ENCODE data around the gene EXD3. TPM values are rescaled to one million over a fixed set of nuclear protein-coding genes. Genes with fewer than 3 reads are reported as not detected.

EXD3 gene
- total and polyA plus RNA-seq, 9 donors: 7.4 to 19.0 (median 11.6) TPM

DNA sequence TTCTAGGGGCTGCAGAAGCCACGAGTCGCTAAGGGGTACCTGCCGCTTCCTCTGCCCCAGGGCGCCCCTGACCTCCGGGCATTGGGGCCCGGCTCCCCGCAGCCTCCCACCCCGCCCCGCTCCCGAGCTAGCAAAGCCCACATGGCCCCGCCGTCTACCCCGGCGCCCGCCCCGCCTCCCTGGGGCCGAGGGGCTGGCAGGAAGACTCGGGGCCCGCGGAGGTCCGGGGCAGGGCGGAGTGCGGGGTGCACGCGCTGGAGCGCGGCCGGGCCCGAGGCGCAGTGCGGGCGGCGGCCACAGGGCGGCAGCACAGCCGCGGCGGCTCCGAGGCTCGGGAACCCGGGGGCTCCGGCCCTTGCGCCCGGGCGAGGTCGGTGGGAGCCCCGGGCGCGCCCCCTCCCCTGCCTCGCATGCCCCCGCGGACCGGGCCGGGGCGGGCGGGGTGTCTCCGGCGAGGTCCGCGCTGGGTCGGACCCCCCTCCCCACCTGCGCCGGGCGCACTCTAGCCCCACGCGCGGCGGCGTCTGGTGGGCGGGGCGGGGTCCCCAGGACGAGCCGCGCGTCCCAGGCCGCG lies 127.6 kb downstream of the EXD3 start:
- H3K27ac ChIP-seq (ENCODE audit: low read length): no peak overlapping the region
- under 1% methylated on average over 76 of the region's 76 CpGs for WGBS (ENCODE audit: insufficient coverage)
- no peaks in the 10 kb centered on the region for H3K36me3 ChIP-seq (ENCODE audit: control insufficient read depth, insufficient read depth, low read length)
- DNase-seq: no peak
- peaks cover 34% of the 10 kb centered on the region for H3K4me1 ChIP-seq (ENCODE audit: control insufficient read depth, insufficient read depth, low read length)
- H3K27me3 ChIP-seq (ENCODE audit: control insufficient read depth, insufficient read depth, low read length): peaks cover 62% of the 10 kb centered on the region
- H3K4me3 ChIP-seq (ENCODE audit: low read length): no peak overlapping the region
- H3K9me3 ChIP-seq (replicated peaks; ENCODE audit: control insufficient read depth, low read depth, low read length): peaks cover 3% of the 10 kb centered on the region

DNA sequence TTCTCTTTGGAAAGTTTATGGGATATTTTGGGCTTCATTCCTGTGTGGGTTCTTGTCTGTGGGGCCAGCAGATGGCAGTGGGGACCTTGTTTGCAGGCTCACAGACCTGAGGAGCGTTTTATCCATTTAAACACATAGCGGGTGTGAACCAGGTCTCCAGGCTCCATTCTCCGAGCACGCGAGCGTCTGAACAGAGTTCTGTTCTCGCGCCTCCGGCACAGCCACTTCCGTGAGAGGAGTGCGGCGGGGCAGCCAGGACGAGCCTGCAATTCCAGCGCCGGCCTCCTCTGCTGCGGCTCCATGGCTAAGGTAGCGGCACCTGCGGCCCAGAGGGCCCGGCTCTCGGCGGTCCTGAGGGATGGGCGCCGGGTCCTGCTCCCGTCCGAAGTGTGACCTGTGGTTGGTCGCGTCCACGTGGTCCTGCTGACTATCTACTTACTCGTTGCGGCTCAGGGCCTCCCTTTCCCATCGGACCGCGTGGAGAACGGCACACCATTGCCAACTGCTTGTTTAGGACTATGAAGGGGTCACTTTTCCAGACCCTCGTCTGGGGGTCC lies 128.2 kb downstream of the EXD3 start:
- H3K9me3 ChIP-seq (replicated peaks; ENCODE audit: control insufficient read depth, low read depth, low read length): peaks cover 3% of the 10 kb centered on the region
- WGBS (ENCODE audit: insufficient coverage): 9% methylated on average over 35 of the region's 35 CpGs
- peaks cover 58% of the 10 kb centered on the region for H3K27me3 ChIP-seq (ENCODE audit: control insufficient read depth, insufficient read depth, low read length)
- no peak overlapping the region for H3K27ac ChIP-seq (ENCODE audit: low read length)
- H3K4me1 ChIP-seq (ENCODE audit: control insufficient read depth, insufficient read depth, low read length): peaks cover 30% of the 10 kb centered on the region
- H3K36me3 ChIP-seq (ENCODE audit: control insufficient read depth, insufficient read depth, low read length): no peaks in the 10 kb centered on the region
- H3K4me3 ChIP-seq (ENCODE audit: low read length): no peak overlapping the region
- DNase-seq: no peak

DNA sequence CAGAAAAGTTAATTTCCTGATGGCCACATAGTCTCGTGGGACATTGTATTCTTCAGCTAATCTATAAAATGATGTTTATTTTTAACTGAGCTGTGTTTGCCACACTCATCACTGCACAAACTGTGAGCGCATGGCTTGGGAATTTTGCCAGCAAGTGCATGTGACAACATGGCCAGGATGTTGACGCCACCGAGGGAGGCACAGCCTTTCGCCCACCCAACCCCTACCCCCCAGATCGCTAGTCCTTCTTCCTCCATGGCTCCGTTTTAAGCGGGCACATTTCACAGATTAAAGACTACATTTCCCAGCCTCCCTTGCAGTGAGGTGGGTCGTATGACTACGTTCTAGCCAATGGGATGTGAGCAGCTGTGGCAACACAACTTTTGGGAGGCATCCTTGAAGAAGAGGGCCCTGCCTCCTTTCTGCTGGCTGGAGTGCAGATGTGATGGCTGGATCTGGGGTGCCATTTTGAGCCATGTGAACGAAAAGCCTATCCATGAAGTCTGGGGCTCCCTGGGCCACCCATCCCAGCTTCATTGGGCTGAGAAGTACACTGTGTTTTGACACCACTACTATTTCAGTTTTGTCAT lies 128.8 kb downstream of the EXD3 start:
- Histone ChIP-seq H3K27me3 (ENCODE audit: control insufficient read depth, insufficient read depth, low read length) (peaks cover 53% of the 10 kb centered on the region), H3K9me3 (replicated peaks; ENCODE audit: control insufficient read depth, low read depth, low read length) (peaks cover 3% of the 10 kb centered on the region), H3K36me3 (ENCODE audit: control insufficient read depth, insufficient read depth, low read length) (no peaks in the 10 kb centered on the region), H3K27ac (ENCODE audit: low read length) (no peak overlapping the region), H3K4me1 (ENCODE audit: control insufficient read depth, insufficient read depth, low read length) (peaks cover 28% of the 10 kb centered on the region), H3K4me3 (ENCODE audit: low read length) (no peak overlapping the region)
- no peak for DNase-seq
- 49% methylated on average over 2 of the region's 11 CpGs for WGBS (ENCODE audit: insufficient coverage)

- 89% methylated on average over 10 of the region's 29 CpGs for WGBS (ENCODE audit: insufficient coverage)
- Histone ChIP-seq H3K9me3 (replicated peaks; ENCODE audit: control insufficient read depth, low read depth, low read length) (peaks cover 3% of the 10 kb centered on the region), H3K4me1 (ENCODE audit: control insufficient read depth, insufficient read depth, low read length) (peaks cover 26% of the 10 kb centered on the region), H3K27ac (ENCODE audit: low read length) (no peak overlapping the region), H3K4me3 (ENCODE audit: low read length) (no peak overlapping the region), H3K27me3 (ENCODE audit: control insufficient read depth, insufficient read depth, low read length) (peaks cover 47% of the 10 kb centered on the region), H3K36me3 (ENCODE audit: control insufficient read depth, insufficient read depth, low read length) (no peaks in the 10 kb centered on the region)
- DNase-seq: no peak
Observed at GRCh38 chr9:137293482-137294090, 129.4 kb downstream of the EXD3 start.

GRCh38 chr9:137293094-137293481 lies 129.9 kb downstream of the EXD3 start:
- WGBS (ENCODE audit: insufficient coverage): 47% methylated on average over 6 of the region's 15 CpGs
- Histone ChIP-seq H3K4me3 (ENCODE audit: low read length) (no peak overlapping the region), H3K9me3 (replicated peaks; ENCODE audit: control insufficient read depth, low read depth, low read length) (peaks cover 3% of the 10 kb centered on the region), H3K4me1 (ENCODE audit: control insufficient read depth, insufficient read depth, low read length) (peaks cover 23% of the 10 kb centered on the region), H3K36me3 (ENCODE audit: control insufficient read depth, insufficient read depth, low read length) (no peaks in the 10 kb centered on the region), H3K27ac (ENCODE audit: low read length) (no peak overlapping the region), H3K27me3 (ENCODE audit: control insufficient read depth, insufficient read depth, low read length) (peaks cover 42% of the 10 kb centered on the region)
- no peak for DNase-seq

DNA sequence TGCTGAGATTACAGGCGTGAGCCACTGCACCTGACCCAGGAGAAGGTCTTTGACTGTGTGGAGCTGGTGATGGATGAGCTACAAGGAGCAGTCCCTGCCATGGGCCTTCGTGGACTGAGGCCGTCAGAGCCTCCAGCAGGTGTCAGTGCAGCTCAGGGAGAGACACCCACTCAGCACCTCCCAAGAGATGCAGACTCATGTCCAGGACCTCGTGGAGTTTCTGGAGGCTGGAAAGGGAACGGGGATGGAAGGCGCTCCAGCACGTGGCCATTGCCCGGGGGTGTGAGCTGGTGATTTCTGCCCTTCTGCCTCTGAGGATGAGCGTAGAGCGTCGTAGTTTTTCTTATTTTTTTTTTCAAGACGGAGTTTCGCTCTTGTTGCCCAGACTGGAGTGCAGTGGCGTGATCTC lies 136.0 kb downstream of the EXD3 start:
- Histone ChIP-seq H3K4me1 (ENCODE audit: control insufficient read depth, insufficient read depth, low read length) (peaks cover 7% of the 10 kb centered on the region), H3K9me3 (replicated peaks; ENCODE audit: control insufficient read depth, low read depth, low read length) (no peaks in the 10 kb centered on the region), H3K27me3 (ENCODE audit: control insufficient read depth, insufficient read depth, low read length) (peaks cover 5% of the 10 kb centered on the region), H3K36me3 (ENCODE audit: control insufficient read depth, insufficient read depth, low read length) (no peaks in the 10 kb centered on the region), H3K4me3 (ENCODE audit: low read length) (no peak overlapping the region), H3K27ac (ENCODE audit: low read length) (no peak overlapping the region)
- no peak for DNase-seq
- WGBS (ENCODE audit: insufficient coverage): 49% methylated on average over 11 of the region's 14 CpGs

GRCh38 chr9:137281345-137282116 lies 141.4 kb downstream of the EXD3 start:
- peaks cover 50% of the 10 kb centered on the region for H3K27me3 ChIP-seq (ENCODE audit: control insufficient read depth, insufficient read depth, low read length)
- no peaks in the 10 kb centered on the region for H3K9me3 ChIP-seq (replicated peaks; ENCODE audit: control insufficient read depth, low read depth, low read length)
- H3K4me3 ChIP-seq (ENCODE audit: low read length): no peak overlapping the region
- H3K4me1 ChIP-seq (ENCODE audit: control insufficient read depth, insufficient read depth, low read length): peaks cover 37% of the 10 kb centered on the region
- no peaks in the 10 kb centered on the region for H3K36me3 ChIP-seq (ENCODE audit: control insufficient read depth, insufficient read depth, low read length)
- peak; percentile 21 for DNase-seq
- H3K27ac ChIP-seq (ENCODE audit: low read length): no peak overlapping the region
- WGBS (ENCODE audit: insufficient coverage): 8% methylated on average over 22 of the region's 39 CpGs

GRCh38 chr9:137280474-137281344 lies 142.3 kb downstream of the EXD3 start:
- peak; percentile 22 for DNase-seq
- Histone ChIP-seq H3K27ac (ENCODE audit: low read length) (no peak overlapping the region), H3K36me3 (ENCODE audit: control insufficient read depth, insufficient read depth, low read length) (no peaks in the 10 kb centered on the region), H3K4me1 (ENCODE audit: control insufficient read depth, insufficient read depth, low read length) (peaks cover 46% of the 10 kb centered on the region), H3K4me3 (ENCODE audit: low read length) (no peak overlapping the region), H3K27me3 (ENCODE audit: control insufficient read depth, insufficient read depth, low read length) (peaks cover 53% of the 10 kb centered on the region), H3K9me3 (replicated peaks; ENCODE audit: control insufficient read depth, low read depth, low read length) (no peaks in the 10 kb centered on the region)
- WGBS (ENCODE audit: insufficient coverage): 10% methylated on average over 70 of the region's 85 CpGs

- H3K27ac ChIP-seq (ENCODE audit: low read length): no peak overlapping the region
- H3K4me1 ChIP-seq (ENCODE audit: control insufficient read depth, insufficient read depth, low read length): peaks cover 51% of the 10 kb centered on the region
Observed at GRCh38 chr9:137279741-137280473, 143.1 kb downstream of the EXD3 start.

More at GRCh38 chr9:137279741-137280473, 143.1 kb downstream of the EXD3 start:
- H3K9me3 ChIP-seq (replicated peaks; ENCODE audit: control insufficient read depth, low read depth, low read length): no peaks in the 10 kb centered on the region
- H3K36me3 ChIP-seq (ENCODE audit: control insufficient read depth, insufficient read depth, low read length): no peaks in the 10 kb centered on the region
- DNase-seq: no peak
- 63% methylated on average over 29 of the region's 41 CpGs for WGBS (ENCODE audit: insufficient coverage)
- H3K4me3 ChIP-seq (ENCODE audit: low read length): no peak overlapping the region
- peaks cover 53% of the 10 kb centered on the region for H3K27me3 ChIP-seq (ENCODE audit: control insufficient read depth, insufficient read depth, low read length)
